PFSK-1 (cell line): ENCODE data around the gene NEDD4L.

Experiments used
- POLR2AphosphoS5 ChIP-seq: IDR thresholded peaks from 2 replicates; pipeline ENCODE4 v1.6.1; 2012; ENCODE audit warnings: low read depth, mild to moderate bottlenecking, control low read depth, low read length, moderate library complexity
- SIN3A ChIP-seq: IDR thresholded peaks from 2 replicates; pipeline ENCODE4 v1.6.1; 2012; ENCODE audit warnings: mild to moderate bottlenecking, low read length, moderate library complexity, borderline replicate concordance; ENCODE audit not compliant: insufficient read depth
- TAF1 ChIP-seq: IDR thresholded peaks from 2 replicates; pipeline ENCODE4 v1.6.1; 2012; ENCODE audit warnings: low read length, control low read depth, borderline replicate concordance; ENCODE audit not compliant: insufficient read depth
- TF ChIP-seq, protein P1 (sequence below), 2 experiments: IDR thresholded peaks; 2 replicates each; pipeline versions ENCODE4 v1.6.1 to v1.8.0; 2011 to 2012; ENCODE audit warnings: low read depth in 2 of 2, low read length in 2 of 2, control low read depth in 1 of 2, inconsistent platforms in 1 of 2, mild to moderate bottlenecking in 1 of 2, moderate library complexity in 1 of 2; ENCODE audit not compliant: insufficient read depth in 1 of 2

DNA sequence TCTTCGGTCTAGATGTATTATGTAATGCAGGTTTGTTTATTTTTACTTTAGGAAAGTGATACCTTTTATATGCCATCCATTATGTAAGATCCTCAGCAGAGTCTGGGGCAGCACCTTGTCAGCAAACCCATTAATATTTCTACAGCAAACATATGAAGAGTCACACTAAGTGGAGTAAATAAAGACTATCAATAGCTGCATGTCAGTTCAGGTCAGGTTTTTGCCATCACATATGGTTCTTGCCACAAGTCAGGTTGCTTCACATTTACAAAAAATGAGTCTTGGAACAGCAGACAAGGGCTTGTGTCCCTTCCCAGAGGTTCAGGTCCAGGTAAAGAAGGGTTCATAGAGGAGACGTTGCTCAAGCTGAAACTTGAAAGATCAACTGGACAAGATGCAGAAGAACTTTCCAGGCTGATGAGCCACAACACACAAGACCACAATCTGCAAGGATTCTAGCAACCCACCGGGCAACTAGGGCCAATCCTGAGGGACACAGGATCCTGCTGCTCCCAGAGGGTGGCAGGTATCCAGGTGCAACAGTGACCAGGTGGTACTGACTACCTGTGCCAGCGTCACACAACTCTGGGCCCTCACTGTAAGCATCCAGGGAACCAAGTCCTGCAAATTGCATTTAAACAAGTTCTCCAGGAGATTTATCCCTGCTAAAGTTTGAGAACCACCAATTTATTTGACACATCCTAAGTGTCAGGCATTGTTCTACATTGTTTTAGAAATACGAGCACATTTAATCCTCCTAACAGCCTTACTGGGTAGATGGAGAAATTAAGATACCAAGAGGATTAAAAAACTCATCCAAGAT is 369.0 kb downstream of the NEDD4L start:
- TF ChIP-seq POLR2AphosphoS5 (no peak), TAF1 (no peak), SIN3A (no peak)
- TF ChIP-seq, protein P1, sequence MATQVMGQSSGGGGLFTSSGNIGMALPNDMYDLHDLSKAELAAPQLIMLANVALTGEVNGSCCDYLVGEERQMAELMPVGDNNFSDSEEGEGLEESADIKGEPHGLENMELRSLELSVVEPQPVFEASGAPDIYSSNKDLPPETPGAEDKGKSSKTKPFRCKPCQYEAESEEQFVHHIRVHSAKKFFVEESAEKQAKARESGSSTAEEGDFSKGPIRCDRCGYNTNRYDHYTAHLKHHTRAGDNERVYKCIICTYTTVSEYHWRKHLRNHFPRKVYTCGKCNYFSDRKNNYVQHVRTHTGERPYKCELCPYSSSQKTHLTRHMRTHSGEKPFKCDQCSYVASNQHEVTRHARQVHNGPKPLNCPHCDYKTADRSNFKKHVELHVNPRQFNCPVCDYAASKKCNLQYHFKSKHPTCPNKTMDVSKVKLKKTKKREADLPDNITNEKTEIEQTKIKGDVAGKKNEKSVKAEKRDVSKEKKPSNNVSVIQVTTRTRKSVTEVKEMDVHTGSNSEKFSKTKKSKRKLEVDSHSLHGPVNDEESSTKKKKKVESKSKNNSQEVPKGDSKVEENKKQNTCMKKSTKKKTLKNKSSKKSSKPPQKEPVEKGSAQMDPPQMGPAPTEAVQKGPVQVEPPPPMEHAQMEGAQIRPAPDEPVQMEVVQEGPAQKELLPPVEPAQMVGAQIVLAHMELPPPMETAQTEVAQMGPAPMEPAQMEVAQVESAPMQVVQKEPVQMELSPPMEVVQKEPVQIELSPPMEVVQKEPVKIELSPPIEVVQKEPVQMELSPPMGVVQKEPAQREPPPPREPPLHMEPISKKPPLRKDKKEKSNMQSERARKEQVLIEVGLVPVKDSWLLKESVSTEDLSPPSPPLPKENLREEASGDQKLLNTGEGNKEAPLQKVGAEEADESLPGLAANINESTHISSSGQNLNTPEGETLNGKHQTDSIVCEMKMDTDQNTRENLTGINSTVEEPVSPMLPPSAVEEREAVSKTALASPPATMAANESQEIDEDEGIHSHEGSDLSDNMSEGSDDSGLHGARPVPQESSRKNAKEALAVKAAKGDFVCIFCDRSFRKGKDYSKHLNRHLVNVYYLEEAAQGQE (IDR thresholded peaks at IDR 0.05; ENCODE audit: insufficient read depth in 1 of 2, low read depth in 2 of 2, low read length in 2 of 2), result no peak
